T-helper 1 cell treated with Interleukin-12 subunit alpha and Interleukin-12 subunit beta and Interleukin-4 antibody, amounts not matched to agents 30 μg/mL and 1 μg/mL, for 36 hours (primary cell): ENCODE measurements around the gene SRP14.
"Not testable (repeated sequence)": the region's sequence is repeated elsewhere in the genome, so short reads cannot be mapped to it uniquely, and the experiment has no call there.

Experiments used
- H3K27ac Mint-ChIP-seq: one replicate; pipeline ENCODE4 v1.8.0; 2021; ENCODE audit warnings: mild to moderate bottlenecking, mixed read lengths
- H3K27me3 Mint-ChIP-seq: one replicate; pipeline ENCODE4 v1.8.0; 2021; ENCODE audit warnings: low read depth, mixed read lengths
- H3K36me3 Mint-ChIP-seq: one replicate; pipeline ENCODE4 v1.8.0; 2021; ENCODE audit warnings: low read depth, mixed read lengths
- H3K4me1 Mint-ChIP-seq: one replicate; pipeline ENCODE4 v1.8.0; 2021; ENCODE audit warnings: low read depth, mixed read lengths
- H3K4me3 Mint-ChIP-seq: one replicate; pipeline ENCODE4 v1.8.0; 2021; ENCODE audit warnings: mild to moderate bottlenecking, moderate library complexity, mixed read lengths
- H3K9me3 Mint-ChIP-seq: one replicate; pipeline ENCODE4 v1.8.0; 2021; ENCODE audit warnings: mixed read lengths

The SRP14 gene

DNA sequence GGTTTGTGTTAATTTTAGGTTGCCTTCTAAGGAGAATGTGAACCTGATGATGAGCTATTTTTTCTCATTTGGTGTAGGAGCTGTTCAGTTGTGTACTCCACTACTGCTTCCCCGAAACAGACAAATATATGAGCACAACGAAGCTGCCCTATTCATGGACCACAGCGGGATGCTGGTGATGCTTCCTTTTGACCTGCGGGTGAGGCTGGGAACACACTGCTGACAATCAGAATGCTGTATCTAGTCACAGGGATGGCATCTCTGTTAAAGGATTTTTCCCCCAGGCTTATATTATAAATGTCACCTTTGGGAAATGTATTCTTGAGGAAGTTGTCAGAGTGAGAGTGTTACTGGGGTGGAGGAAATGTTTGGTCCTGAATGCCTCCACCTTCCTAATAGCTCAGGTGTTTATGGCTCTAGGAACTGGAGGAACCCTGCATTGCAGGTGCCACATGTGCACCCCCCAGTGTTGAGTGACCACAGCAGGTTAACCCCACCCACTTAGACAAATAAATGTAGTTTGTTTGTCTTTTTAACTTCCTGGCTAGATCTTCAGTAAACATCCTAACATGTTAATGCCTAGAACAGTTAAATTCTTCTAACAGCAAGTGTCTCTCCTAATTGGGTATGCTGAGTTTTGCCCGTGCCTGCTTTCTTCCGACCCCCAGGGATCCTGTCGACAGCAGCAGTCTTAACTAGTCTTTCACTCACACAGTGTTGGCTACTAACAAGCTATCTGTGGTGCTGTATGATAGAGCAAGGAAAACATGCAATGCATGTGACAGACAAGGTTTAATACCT lies 35.7 kb downstream of the SRP14 start:
- Mint-ChIP-seq H3K4me1 (peaks cover 5% of the 10 kb centered on the region), H3K4me3 (no peak overlapping the region), H3K27ac (no peak overlapping the region), H3K27me3 (no peaks in the 10 kb centered on the region), H3K9me3 (no peaks in the 10 kb centered on the region), H3K36me3 (peaks cover 31% of the 10 kb centered on the region)

DNA sequence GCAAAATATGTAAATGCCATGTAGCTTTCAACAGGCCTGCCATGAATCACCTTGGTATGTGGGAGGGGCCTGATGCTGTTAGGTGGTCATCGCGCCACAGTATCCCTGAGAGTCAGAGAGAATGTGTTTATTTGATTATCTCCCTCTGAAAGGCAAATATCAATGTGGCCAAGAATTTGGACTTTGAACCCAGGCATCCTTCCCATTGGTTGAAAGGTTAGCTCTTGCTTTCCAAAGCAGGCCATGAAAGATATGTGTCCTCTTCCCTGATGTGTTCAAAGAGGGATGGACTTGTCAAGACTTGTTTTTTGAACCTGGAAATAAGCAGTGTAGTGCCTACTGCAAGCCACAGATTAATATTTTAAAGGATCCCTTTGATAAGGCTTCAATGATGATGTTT lies 36.7 kb downstream of the SRP14 start:
- peaks cover 31% of the 10 kb centered on the region for H3K36me3 Mint-ChIP-seq
- H3K27ac Mint-ChIP-seq = no peak overlapping the region
- H3K4me1 Mint-ChIP-seq = peaks cover 5% of the 10 kb centered on the region
- H3K27me3 Mint-ChIP-seq = no peaks in the 10 kb centered on the region
- no peaks in the 10 kb centered on the region for H3K9me3 Mint-ChIP-seq
- no peak overlapping the region for H3K4me3 Mint-ChIP-seq

DNA sequence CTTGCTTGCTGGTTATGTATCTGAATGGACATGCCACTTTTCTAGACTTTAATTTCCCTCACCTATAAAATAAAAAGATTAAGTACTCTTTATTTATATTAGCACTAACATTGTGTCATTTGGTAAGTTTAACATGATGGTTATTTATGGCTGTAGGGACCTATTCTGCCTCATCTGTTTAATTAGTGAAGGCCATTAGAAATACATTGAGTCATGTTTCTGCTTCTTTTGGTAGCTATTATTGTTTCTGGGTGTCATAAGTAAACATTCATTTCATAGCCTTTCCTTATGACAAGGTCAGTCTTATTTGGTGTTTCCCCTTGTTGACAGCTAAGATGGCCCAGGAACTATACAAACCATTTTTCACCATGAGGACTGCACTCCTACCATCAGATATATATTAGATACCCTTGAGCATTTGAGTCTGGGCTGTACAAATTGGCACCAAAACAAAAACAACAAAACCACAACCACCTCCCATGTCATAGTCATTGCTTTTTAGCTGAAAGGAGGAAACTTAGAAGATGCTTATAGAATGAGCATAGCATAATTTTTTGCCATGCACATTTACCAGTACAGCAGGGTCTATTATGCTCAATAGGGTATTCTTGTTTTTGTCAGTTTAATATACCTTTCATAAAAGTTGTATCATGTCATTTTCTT lies 39.3 kb downstream of the SRP14 start:
- Mint-ChIP-seq H3K27me3 (no peaks in the 10 kb centered on the region), H3K27ac (no peak overlapping the region), H3K36me3 (peaks cover 39% of the 10 kb centered on the region), H3K4me1 (peaks cover 5% of the 10 kb centered on the region), H3K4me3 (no peak overlapping the region), H3K9me3 (no peaks in the 10 kb centered on the region)

DNA sequence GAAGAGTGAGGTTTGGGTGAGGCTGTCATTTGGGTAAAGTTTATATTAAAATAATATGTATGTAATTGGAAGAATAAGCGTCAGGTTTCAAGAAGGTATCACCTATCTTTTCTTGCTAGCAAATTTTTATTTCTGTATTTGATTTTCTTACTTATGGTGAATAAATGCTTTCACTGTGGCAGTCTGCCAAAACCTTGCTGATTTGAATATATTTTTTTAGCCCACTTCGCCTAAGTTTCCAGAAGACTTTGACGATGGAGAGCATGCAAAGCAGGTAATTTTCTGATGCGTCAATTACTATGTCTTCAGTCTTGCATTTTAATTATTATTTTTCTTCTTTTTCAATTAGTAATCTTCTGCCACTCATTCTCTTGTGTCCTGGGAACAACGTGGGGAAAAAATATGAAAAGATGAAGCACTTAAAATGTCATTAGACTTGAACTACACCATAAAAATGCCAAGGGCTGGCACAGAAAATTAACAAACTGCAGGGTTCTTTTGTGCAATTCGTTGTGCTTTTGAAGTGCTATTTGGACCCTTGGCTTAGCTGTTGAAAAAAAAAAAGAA lies 40.4 kb downstream of the SRP14 start:
- Mint-ChIP-seq H3K27me3 (no peaks in the 10 kb centered on the region), H3K9me3 (no peaks in the 10 kb centered on the region), H3K4me1 (peaks cover 5% of the 10 kb centered on the region), H3K4me3 (no peak overlapping the region), H3K27ac (no peak overlapping the region), H3K36me3 (peaks cover 38% of the 10 kb centered on the region)

DNA sequence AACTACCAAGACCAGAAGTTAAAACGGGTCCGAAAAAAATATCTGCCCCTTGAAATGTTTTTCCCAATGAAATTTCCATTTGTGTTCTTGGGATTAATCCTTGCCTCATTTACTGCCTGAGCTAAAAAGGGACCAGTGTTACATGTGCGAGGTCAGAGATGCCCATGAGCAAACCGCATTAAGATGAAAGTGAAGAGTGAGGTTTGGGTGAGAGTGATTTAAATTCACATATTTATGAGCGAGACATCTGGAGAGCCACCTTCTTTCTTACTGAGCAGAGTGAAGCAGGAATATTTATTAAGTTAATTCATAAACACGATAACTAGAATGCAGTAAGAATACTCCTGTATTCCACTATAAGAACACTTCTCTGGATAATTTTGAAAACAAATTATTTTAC lies 41.3 kb downstream of the SRP14 start:
- Mint-ChIP-seq H3K27ac (no peak overlapping the region), H3K4me3 (no peak overlapping the region), H3K4me1 (peaks cover 5% of the 10 kb centered on the region), H3K27me3 (no peaks in the 10 kb centered on the region), H3K9me3 (no peaks in the 10 kb centered on the region), H3K36me3 (peaks cover 41% of the 10 kb centered on the region)

DNA sequence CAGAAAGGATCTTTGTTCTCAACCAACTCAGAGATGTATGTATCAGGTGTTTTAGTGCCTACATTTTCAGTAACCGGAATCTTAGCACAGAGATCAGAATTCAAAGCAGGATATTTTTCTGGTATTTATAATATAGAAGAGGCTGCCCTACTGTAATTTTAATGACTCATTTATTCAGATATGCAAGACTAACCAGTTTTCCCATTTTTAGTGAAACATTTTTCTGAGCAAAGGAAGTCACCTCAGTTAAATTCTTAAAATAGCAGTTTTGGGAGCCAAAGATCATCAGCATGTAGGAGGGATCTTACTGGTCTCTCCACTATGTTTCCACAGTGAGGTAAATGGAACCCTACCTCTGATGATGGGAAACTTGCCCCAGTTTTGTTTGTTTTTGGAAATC lies 42.0 kb downstream of the SRP14 start:
- no peak overlapping the region for H3K4me3 Mint-ChIP-seq
- H3K27ac Mint-ChIP-seq = no peak overlapping the region
- no peaks in the 10 kb centered on the region for H3K27me3 Mint-ChIP-seq
- H3K4me1 Mint-ChIP-seq = peaks cover 5% of the 10 kb centered on the region
- H3K36me3 Mint-ChIP-seq = peaks cover 41% of the 10 kb centered on the region
- no peaks in the 10 kb centered on the region for H3K9me3 Mint-ChIP-seq

DNA sequence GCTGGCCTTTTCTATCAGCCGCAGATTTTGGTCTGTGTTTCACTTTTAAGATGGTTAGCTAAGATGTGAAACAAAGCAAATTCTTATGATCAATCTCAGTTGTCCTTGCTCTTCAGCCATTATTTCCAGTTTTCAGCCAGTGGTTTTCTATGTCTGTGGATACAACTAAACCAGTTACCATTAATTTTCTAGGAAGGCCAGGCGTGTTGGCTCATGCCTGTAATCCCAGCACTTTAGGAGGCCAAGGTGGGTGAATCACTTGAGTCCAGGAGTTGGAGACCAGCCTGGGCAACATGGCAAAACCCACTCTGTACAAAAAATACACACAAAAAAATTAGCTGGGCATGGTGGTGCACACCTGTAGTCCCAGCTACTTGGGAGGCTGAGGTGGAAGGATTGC lies 42.8 kb downstream of the SRP14 start:
- H3K27me3 Mint-ChIP-seq, H3K9me3 Mint-ChIP-seq, H3K4me3 Mint-ChIP-seq, H3K27ac Mint-ChIP-seq, H3K4me1 Mint-ChIP-seq: not testable (repeated sequence)
- H3K36me3 Mint-ChIP-seq = peaks cover 45% of the 10 kb centered on the region

DNA sequence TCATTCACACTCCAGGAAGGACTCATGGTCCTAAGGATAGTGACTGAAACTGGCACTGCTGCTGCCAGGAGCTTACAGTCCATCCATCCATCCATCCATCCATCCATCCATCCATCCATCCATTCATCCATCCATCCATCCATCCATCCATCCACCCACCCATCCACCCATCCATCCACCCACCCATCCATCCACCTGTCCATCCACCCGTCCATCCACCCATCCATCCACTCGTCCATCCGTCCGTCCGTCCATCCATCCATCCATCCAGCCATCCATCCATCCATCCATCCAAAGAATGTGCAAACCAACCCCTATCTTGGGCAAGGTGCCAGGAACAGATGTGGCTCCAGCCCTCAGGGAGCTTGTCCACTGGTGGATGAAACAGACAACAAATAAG lies 46.0 kb downstream of the SRP14 start:
- H3K27ac Mint-ChIP-seq, H3K4me3 Mint-ChIP-seq, H3K4me1 Mint-ChIP-seq, H3K9me3 Mint-ChIP-seq, H3K27me3 Mint-ChIP-seq: not testable (repeated sequence)
- peaks cover 45% of the 10 kb centered on the region for H3K36me3 Mint-ChIP-seq

DNA sequence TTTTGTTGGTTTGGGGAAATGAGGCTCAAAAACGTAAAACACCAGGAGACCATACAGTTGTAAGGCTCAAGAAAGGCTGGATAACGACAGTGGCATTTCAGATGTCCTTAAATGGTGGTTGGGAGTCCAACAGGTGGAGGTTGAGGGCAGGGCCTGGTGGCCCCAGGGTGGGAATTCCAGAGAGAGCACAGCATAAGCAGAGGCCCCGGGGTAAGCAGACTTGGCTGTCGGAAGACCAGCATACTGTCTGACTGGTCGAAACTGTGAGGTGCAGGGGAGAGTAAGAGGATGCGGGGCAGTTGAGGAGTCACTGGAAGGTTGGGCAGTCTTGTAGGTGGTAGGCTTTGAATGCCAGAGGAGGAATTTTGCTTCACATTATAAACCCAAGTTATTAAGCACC lies 48.3 kb downstream of the SRP14 start:
- Mint-ChIP-seq H3K27ac (no peak overlapping the region), H3K36me3 (peaks cover 34% of the 10 kb centered on the region), H3K27me3 (no peaks in the 10 kb centered on the region), H3K4me1 (no peaks in the 10 kb centered on the region), H3K9me3 (no peaks in the 10 kb centered on the region), H3K4me3 (no peak overlapping the region)

DNA sequence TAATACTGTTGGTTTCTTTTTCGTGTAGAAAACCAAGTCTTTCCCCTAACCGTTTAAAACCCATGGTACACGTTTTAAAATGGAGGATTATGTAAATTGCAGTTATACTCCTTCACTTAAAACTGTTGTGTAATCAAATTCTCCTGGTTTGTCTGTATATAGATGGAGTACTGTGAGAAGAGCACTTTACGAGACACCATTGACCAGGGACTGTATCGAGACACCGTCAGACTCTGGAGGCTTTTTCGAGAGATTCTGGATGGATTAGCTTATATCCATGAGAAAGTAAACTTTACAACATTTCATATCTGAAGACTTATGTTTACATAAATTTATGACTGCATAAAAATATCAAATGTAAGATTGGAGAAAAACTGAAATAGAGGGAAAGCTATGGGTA lies 51.2 kb downstream of the SRP14 start:
- Mint-ChIP-seq H3K9me3 (no peaks in the 10 kb centered on the region), H3K36me3 (peaks cover 34% of the 10 kb centered on the region), H3K4me3 (no peak overlapping the region), H3K27me3 (no peaks in the 10 kb centered on the region), H3K27ac (no peak overlapping the region), H3K4me1 (no peaks in the 10 kb centered on the region)
